ENCODE results near the gene PRCD.

DNA sequence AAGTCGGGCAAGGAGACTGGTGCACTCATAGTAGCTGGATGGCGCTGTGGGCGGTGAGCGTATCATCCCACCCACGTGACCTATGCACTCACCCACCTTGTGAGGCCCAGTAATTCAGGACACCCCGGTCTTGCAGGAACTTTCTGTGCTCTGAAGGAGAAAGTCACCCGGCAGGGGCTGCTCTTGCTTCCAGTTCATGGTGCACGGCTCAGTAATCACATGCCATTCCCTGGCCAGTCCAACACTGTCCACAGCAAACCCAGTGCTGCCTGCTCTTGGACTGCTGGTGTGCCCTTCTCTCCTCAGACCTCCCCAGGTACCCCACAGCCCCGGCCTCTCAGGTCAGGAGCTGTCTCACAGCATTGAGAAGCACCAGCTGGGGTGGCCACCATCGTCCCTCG lies 22.2 kb upstream of the PRCD start:
- TF ChIP-seq, protein P1, sequence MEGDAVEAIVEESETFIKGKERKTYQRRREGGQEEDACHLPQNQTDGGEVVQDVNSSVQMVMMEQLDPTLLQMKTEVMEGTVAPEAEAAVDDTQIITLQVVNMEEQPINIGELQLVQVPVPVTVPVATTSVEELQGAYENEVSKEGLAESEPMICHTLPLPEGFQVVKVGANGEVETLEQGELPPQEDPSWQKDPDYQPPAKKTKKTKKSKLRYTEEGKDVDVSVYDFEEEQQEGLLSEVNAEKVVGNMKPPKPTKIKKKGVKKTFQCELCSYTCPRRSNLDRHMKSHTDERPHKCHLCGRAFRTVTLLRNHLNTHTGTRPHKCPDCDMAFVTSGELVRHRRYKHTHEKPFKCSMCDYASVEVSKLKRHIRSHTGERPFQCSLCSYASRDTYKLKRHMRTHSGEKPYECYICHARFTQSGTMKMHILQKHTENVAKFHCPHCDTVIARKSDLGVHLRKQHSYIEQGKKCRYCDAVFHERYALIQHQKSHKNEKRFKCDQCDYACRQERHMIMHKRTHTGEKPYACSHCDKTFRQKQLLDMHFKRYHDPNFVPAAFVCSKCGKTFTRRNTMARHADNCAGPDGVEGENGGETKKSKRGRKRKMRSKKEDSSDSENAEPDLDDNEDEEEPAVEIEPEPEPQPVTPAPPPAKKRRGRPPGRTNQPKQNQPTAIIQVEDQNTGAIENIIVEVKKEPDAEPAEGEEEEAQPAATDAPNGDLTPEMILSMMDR (IDR thresholded peaks at IDR 0.05): no peak
- TF ChIP-seq POLR2A (IDR thresholded peaks at IDR 0.05; ENCODE audit: low read depth) (no peak), POLR2AphosphoS5 (IDR thresholded peaks at IDR 0.05) (no peak)

Data from esophagus muscularis mucosa (tissue), 3 donors.